Fibroblast of pulmonary artery (primary cell): ENCODE measurements around the gene AGPAT2.

ENCODE experiments used
- DNase-seq: peaks from one replicate; pipeline ENCODE4 v3.0.0-alpha.2; 2010; ENCODE audit warnings: low read depth
- H3K4me3 ChIP-seq: replicated peaks from 2 replicates; pipeline ENCODE4 v1.5.1; 2011; ENCODE audit warnings: low read depth, mild to moderate bottlenecking, control low read depth, low read length, moderate library complexity
- CTCF ChIP-seq: IDR thresholded peaks from 2 replicates; pipeline ENCODE4 v1.5.1; 2011; ENCODE audit warnings: mild to moderate bottlenecking, control low read depth, low read length, inconsistent platforms; ENCODE audit errors: missing control alignments

AGPAT2 gene

GRCh38 chr9:136682710-136683109 is 4.5 kb downstream of the AGPAT2 start:
- no peak overlapping the region for H3K4me3 ChIP-seq
- DNase-seq: no peak
- no peak for TF ChIP-seq CTCF

GRCh38 chr9:136681945-136682699 is 5.1 kb downstream of the AGPAT2 start:
- no peak for DNase-seq
- H3K4me3 ChIP-seq: no peak overlapping the region
- no peak for TF ChIP-seq CTCF

GRCh38 chr9:136681029-136681428 is 6.2 kb downstream of the AGPAT2 start:
- no peak overlapping the region for H3K4me3 ChIP-seq
- DNase-seq: no peak
- no peak for TF ChIP-seq CTCF

- H3K4me3 ChIP-seq: no peak overlapping the region
- TF ChIP-seq CTCF: no peak
- DNase-seq: peak; percentile 43
Measured at GRCh38 chr9:136679431-136679941, 7.8 kb downstream of the AGPAT2 start.

GRCh38 chr9:136678624-136679023 is 8.6 kb downstream of the AGPAT2 start:
- DNase-seq: no peak
- no peak for TF ChIP-seq CTCF
- no peak overlapping the region for H3K4me3 ChIP-seq

GRCh38 chr9:136678034-136678433 is 9.2 kb downstream of the AGPAT2 start:
- H3K4me3 ChIP-seq: no peak overlapping the region
- DNase-seq: no peak
- no peak for TF ChIP-seq CTCF
